Fibroblast of lung (primary cell): ENCODE measurements around the gene DDAH1.

ENCODE experiments used
- CTCF ChIP-seq, 2 donors: IDR thresholded peaks in 1 of 2; conservative IDR thresholded peaks in 1 of 2; 1 replicate in 1 of 2; 2 replicates in 1 of 2; pipeline ENCODE4 v1.5.1; 2011 to 2012; ENCODE audit warnings: low read length in 2 of 2, control low read depth in 1 of 2, inconsistent platforms in 1 of 2, low read depth in 1 of 2, mild to moderate bottlenecking in 1 of 2
- EZH2 ChIP-seq: IDR thresholded peaks from 2 replicates; pipeline ENCODE4 v1.5.1; 2012; ENCODE audit warnings: low read length, control low read depth, mild to moderate bottlenecking; ENCODE audit errors: missing control alignments

- TF ChIP-seq CTCF (conservative IDR thresholded peaks at IDR 0.05 in 1 of 2, IDR thresholded peaks at IDR 0.05 in 1 of 2; ENCODE audit: low read depth in 1 of 2, low read length in 2 of 2), result no peak
- no peak for TF ChIP-seq EZH2
Observed at GRCh38 chr1:85451236-85451830, 13.6 kb downstream of the DDAH1 start.
